ENCODE results near the gene LRRIQ1.

The LRRIQ1 gene

DNA sequence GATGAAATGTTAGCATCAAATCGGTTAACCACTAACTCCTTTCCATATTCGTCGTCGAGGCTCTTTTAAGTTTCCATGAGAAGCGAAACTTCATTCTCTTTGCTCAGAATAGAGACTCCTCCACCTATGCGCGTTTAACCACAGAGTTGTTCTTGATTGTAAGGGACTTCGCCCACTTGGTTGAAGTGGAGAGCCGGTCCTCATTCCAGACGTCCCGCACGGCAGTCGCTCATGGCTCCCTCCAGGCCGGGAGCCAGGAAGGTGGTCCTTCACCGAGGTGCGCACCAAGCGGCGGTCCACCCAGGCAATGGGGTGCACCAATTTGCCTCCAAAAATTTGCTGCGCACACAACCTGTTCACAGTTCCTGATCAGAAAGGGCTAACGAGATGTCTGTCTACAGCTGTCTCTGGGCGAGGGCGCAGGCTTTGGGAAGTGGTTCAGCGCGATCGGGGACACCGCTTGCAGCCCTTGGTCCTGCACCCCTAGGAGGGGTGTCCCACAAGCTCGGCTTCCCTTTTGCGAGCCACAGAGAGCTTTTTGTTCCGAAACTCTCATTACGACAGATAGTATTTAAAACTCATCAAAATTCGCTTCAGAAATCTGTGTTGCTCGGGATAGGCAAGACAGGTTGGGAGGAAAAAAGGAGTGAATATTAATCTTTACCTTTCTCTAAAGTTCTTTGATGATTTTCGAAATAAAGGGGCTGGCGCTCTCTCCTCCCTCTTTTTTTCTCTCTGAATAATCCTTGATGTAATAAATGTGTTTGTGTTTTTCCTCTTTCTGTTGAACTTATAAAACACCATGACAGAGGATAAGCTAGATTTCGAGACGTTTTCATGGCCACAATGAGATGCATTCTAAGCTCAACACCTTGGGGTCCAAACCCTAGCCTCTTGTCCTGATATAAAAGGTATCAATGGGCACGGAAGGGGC is 237.5 kb downstream of the LRRIQ1 start:
- ChIA-PET POLR2A (no interaction called here), CTCF (no interaction called here)
- no peak overlapping the region for H3K4me3 ChIP-seq (ENCODE audit: low read depth, low read length)
- H3K27ac ChIP-seq (ENCODE audit: extremely low read depth, low read depth, low read length), result no peak overlapping the region
- no peaks in the 10 kb centered on the region for H3K36me3 ChIP-seq (ENCODE audit: control insufficient read depth in 2 of 2, insufficient read depth in 1 of 2, low read length in 2 of 2)
- TF ChIP-seq ZNF544 (tag by site-specific recombination; IDR thresholded peaks at IDR 0.05) (no peak), ZNF311 (tag by site-specific recombination; IDR thresholded peaks at IDR 0.05; ENCODE audit: borderline replicate concordance) (no peak), KLF9 (tag by site-specific recombination; IDR thresholded peaks at IDR 0.05; ENCODE audit: low read depth) (no peak), ZNF354C (tag by site-specific recombination; IDR thresholded peaks at IDR 0.05; ENCODE audit: borderline replicate concordance, low read depth) (no peak)
- no peaks in the 10 kb centered on the region for H3K9me3 ChIP-seq (ENCODE audit: control insufficient read depth, insufficient read depth, low read depth, low read length)
- no peaks in the 10 kb centered on the region for H3K4me1 ChIP-seq (ENCODE audit: control insufficient read depth, insufficient read depth, low read length)

DNA sequence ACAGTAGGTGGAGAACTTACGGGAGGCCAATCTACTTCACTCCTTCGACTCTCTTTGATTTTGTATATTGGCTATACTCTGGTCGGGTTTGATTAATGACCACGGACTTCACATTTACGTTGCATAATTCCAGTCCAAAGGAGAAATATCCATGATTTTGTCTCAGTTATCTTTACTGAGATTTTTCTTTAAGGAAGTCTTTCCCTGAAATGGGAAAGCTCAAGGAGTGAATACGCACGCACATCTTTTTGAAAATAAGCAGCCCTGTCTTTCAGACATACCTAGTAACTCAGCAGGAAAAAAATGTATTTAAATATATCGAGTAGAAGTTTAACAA is 238.1 kb downstream of the LRRIQ1 start:
- POLR2A ChIA-PET, result no interaction called here
- H3K4me3 ChIP-seq (ENCODE audit: low read depth, low read length), result no peak overlapping the region
- no peak overlapping the region for H3K27ac ChIP-seq (ENCODE audit: extremely low read depth, low read depth, low read length)
- TF ChIP-seq ZNF600 (tag by site-specific recombination; IDR thresholded peaks at IDR 0.05), result no peak
- TF ChIP-seq GLIS2 (tag by site-specific recombination; IDR thresholded peaks at IDR 0.05), result no peak
- CTCF ChIA-PET, result no interaction called here
- H3K4me1 ChIP-seq (ENCODE audit: control insufficient read depth, insufficient read depth, low read length), result no peaks in the 10 kb centered on the region
- H3K9me3 ChIP-seq (ENCODE audit: control insufficient read depth, insufficient read depth, low read depth, low read length), result no peaks in the 10 kb centered on the region
- H3K36me3 ChIP-seq (ENCODE audit: control insufficient read depth in 2 of 2, insufficient read depth in 1 of 2, low read length in 2 of 2), result no peaks in the 10 kb centered on the region

DNA sequence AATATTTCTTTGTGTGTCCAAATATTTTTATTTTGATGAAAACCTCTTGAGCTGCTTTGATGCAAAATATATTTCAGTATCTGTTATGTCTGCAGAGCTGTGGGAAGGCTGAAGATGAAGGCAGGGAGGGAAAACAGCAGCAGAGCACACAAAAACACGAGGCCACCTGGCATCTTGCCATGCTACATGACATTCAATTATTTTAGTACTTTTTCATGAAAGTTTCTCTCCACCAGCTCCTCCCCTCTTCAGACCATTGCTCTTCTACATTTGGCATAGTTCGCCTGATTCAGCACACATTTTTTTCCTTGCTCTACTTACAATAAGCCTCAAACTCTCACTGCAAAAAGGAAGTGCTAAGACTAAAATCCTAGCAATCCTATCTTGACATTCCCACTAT is 239.2 kb downstream of the LRRIQ1 start:
- Histone ChIP-seq H3K4me3 (ENCODE audit: low read depth, low read length) (no peak overlapping the region), H3K36me3 (ENCODE audit: control insufficient read depth in 2 of 2, insufficient read depth in 1 of 2, low read length in 2 of 2) (no peaks in the 10 kb centered on the region), H3K4me1 (ENCODE audit: control insufficient read depth, insufficient read depth, low read length) (no peaks in the 10 kb centered on the region), H3K27ac (ENCODE audit: extremely low read depth, low read depth, low read length) (no peak overlapping the region), H3K9me3 (ENCODE audit: control insufficient read depth, insufficient read depth, low read depth, low read length) (no peaks in the 10 kb centered on the region)
- CTCF ChIA-PET, result no interaction called here
- POLR2A ChIA-PET, result no interaction called here
- TF ChIP-seq ZNF211 (tag by site-specific recombination; IDR thresholded peaks at IDR 0.05; ENCODE audit: low read depth) (no peak), ZFP37 (tag by site-specific recombination; IDR thresholded peaks at IDR 0.05) (no peak), ZSCAN30 (tag by site-specific recombination; IDR thresholded peaks at IDR 0.05) (no peak), GLI4 (tag by site-specific recombination; IDR thresholded peaks at IDR 0.05) (no peak), ZNF664 (tag by site-specific recombination; IDR thresholded peaks at IDR 0.05) (no peak), ZFP41 (tag by site-specific recombination; IDR thresholded peaks at IDR 0.05; ENCODE audit: borderline replicate concordance) (no peak), ZNF19 (tag by site-specific recombination; IDR thresholded peaks at IDR 0.05; ENCODE audit: low read depth) (no peak), ZNF416 (tag by site-specific recombination; IDR thresholded peaks at IDR 0.05) (no peak), ZNF214 (tag by site-specific recombination; IDR thresholded peaks at IDR 0.05; ENCODE audit: borderline replicate concordance) (no peak), BCL11B (tag by site-specific recombination; IDR thresholded peaks at IDR 0.05; ENCODE audit: low read depth) (no peak)
- TF ChIP-seq, protein P1, sequence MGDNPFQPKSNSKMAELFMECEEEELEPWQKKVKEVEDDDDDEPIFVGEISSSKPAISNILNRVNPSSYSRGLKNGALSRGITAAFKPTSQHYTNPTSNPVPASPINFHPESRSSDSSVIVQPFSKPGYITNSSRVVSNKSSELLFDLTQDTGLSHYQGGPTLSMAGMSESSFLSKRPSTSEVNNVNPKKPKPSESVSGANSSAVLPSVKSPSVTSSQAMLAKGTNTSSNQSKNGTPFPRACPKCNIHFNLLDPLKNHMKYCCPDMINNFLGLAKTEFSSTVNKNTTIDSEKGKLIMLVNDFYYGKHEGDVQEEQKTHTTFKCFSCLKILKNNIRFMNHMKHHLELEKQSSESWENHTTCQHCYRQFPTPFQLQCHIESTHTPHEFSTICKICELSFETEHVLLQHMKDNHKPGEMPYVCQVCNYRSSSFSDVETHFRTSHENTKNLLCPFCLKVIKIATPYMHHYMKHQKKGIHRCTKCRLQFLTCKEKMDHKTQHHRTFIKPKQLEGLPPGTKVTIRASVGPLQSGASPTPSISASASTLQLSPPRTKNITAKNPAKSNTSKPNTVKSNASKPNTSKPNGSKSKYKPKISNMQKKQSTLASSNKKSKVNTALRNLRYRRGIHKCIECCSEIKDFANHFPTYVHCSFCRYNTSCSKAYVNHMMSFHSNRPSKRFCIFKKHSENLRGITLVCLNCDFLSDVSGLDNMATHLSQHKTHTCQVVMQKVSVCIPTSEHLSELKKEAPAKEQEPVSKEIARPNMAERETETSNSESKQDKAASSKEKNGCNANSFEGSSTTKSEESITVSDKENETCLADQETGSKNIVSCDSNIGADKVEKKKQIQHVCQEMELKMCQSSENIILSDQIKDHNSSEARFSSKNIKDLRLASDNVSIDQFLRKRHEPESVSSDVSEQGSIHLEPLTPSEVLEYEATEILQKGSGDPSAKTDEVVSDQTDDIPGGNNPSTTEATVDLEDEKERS (tag by site-specific recombination; IDR thresholded peaks at IDR 0.05), result no peak
- TF ChIP-seq, protein P2, sequence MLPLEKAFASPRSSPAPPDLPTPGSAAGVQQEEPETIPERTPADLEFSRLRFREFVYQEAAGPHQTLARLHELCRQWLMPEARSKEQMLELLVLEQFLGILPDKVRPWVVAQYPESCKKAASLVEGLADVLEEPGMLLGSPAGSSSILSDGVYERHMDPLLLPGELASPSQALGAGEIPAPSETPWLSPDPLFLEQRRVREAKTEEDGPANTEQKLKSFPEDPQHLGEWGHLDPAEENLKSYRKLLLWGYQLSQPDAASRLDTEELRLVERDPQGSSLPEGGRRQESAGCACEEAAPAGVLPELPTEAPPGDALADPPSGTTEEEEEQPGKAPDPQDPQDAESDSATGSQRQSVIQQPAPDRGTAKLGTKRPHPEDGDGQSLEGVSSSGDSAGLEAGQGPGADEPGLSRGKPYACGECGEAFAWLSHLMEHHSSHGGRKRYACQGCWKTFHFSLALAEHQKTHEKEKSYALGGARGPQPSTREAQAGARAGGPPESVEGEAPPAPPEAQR (tag by site-specific recombination; IDR thresholded peaks at IDR 0.05), result no peak
- TF ChIP-seq, protein P3, sequence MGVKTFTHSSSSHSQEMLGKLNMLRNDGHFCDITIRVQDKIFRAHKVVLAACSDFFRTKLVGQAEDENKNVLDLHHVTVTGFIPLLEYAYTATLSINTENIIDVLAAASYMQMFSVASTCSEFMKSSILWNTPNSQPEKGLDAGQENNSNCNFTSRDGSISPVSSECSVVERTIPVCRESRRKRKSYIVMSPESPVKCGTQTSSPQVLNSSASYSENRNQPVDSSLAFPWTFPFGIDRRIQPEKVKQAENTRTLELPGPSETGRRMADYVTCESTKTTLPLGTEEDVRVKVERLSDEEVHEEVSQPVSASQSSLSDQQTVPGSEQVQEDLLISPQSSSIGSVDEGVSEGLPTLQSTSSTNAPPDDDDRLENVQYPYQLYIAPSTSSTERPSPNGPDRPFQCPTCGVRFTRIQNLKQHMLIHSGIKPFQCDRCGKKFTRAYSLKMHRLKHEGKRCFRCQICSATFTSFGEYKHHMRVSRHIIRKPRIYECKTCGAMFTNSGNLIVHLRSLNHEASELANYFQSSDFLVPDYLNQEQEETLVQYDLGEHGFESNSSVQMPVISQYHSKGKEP (tag by site-specific recombination; IDR thresholded peaks at IDR 0.05), result no peak
- TF ChIP-seq, protein P4, sequence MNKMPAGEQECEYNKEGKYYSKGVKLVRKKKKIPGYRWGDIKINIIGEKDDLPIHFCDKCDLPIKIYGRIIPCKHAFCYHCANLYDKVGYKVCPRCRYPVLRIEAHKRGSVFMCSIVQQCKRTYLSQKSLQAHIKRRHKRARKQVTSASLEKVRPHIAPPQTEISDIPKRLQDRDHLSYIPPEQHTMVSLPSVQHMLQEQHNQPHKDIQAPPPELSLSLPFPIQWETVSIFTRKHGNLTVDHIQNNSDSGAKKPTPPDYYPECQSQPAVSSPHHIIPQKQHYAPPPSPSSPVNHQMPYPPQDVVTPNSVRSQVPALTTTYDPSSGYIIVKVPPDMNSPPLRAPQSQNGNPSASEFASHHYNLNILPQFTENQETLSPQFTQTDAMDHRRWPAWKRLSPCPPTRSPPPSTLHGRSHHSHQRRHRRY (tag by site-specific recombination; IDR thresholded peaks at IDR 0.05), result no peak
- TF ChIP-seq, protein P5, sequence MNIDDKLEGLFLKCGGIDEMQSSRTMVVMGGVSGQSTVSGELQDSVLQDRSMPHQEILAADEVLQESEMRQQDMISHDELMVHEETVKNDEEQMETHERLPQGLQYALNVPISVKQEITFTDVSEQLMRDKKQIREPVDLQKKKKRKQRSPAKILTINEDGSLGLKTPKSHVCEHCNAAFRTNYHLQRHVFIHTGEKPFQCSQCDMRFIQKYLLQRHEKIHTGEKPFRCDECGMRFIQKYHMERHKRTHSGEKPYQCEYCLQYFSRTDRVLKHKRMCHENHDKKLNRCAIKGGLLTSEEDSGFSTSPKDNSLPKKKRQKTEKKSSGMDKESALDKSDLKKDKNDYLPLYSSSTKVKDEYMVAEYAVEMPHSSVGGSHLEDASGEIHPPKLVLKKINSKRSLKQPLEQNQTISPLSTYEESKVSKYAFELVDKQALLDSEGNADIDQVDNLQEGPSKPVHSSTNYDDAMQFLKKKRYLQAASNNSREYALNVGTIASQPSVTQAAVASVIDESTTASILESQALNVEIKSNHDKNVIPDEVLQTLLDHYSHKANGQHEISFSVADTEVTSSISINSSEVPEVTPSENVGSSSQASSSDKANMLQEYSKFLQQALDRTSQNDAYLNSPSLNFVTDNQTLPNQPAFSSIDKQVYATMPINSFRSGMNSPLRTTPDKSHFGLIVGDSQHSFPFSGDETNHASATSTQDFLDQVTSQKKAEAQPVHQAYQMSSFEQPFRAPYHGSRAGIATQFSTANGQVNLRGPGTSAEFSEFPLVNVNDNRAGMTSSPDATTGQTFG (tag by site-specific recombination; IDR thresholded peaks at IDR 0.05; ENCODE audit: borderline replicate concordance), result no peak
